ENCODE results near the gene ABCB9.
"Not testable (repeated sequence)": the region's sequence is repeated elsewhere in the genome, so short reads cannot be mapped to it uniquely, and the experiment has no call there.

ABCB9 gene

DNA sequence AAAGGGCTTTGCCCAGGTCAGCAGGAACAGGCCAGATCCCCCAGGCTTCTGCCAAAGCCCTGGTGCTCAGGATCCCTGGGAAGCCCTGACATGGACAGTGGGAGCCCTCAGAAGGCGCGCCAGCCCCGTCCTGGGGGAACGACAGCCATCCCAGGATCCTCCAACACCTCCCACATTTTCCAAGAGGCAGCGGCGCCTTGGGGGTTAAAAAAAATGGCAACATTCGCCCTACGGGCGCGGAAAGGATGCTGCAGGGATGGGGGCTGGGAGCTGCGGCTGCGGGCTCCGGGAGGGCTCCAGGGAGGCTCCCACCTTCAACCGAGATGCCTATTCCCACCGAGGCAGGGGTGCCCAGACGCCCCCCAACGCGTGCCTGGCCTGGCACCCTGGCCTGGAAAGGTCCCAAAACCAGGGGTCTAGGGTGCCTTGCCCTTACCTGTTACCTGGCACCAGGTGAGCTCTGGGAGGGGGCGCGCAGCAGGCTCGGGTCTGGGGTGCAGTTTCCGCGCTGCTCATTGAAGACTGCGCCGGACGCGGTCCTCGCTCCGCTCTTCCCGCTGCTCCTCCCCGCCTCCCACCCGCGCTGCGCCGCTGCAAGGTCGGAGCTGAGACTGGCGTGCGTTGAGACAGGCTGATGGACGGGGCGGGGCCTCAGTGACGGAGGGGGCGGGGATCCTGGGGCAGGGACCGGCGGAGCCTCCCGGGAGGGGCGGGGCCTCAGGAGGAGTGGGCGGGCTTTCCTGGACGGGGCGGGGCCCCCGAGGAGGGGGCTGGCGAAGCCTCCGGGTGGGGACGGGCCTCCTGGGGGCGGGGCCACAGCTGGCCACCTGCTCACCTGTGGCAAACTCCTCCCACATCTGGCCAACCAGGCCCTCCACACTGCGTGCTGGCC, at the start of gene ABCB9:
Gene ABCB9 (minus strand): TSS at position 613 of the 892 bp plus-strand sequence. CDS start 6,228 bp downstream, outside the sequence.
- peak; percentile 89 to 91 (median 90) for DNase-seq

DNA sequence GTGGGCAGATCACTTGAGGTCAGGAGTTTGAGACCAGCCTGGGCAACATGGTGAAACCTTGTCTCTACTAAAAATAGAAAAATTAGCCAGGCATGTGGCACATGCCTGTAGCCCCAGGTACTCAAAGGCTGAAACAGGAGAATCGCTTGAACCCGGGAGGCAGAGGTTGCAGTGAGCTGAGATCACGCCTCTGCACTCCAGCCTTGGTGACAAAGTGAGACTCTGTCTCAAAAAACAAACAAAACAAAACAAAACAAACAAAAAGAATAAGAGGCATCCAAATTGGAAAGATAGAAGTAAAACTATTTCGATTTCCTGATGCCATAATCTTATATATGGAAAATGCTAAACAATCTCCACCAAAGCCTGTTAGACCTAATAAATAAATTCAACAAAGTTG, 48.2 kb upstream of the ABCB9 start:
- not testable (repeated sequence) for DNase-seq

DNA sequence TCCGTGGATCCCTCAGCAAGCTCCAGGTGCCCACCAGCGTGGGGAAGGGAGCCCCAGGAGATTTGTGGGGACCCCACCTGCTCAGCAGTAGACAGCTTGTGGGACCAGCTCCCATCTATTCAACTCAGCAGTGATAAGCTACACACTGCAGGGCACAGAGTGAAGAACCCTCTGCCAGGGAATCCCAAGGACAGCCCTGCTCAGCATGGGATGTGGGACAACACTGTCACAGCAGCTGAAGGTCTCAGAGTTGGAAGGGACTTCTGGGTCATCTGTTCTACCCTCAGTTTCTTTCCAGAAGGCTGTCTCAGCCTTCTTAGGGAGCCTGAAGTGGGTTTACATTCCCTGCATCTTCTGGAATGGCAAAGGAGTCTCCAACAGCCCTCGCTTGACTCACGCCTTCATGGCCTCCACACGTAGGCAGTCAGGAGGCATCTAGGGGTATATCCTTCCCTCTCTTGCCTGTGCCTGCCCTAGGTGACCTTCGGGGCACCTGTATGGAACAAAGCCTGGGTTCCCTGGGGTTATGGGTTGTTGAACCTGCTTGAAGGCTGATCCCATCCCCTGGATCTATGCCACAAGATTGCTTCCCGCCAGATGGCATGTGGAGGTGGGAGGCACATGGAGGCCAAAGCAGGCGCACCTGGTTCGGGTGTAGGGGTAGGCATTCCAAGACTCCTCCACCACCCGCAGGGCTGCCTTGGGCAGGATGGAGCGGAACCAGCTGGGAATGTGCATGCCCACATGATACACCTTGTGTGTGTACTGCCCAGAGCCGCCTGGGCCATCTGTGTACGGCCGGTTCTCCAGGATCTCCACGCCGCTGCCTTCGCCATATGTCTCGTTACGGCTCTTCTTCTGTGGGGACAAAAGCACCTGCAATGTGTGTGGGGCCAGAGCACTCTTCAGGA, 47.2 kb upstream of the ABCB9 start:
- no peak for DNase-seq

GRCh38 chr12:123011701-123012100, 45.4 kb upstream of the ABCB9 start:
- DNase-seq, result no peak

GRCh38 chr12:123010681-123011080, 44.4 kb upstream of the ABCB9 start:
- DNase-seq, result no peak

DNA sequence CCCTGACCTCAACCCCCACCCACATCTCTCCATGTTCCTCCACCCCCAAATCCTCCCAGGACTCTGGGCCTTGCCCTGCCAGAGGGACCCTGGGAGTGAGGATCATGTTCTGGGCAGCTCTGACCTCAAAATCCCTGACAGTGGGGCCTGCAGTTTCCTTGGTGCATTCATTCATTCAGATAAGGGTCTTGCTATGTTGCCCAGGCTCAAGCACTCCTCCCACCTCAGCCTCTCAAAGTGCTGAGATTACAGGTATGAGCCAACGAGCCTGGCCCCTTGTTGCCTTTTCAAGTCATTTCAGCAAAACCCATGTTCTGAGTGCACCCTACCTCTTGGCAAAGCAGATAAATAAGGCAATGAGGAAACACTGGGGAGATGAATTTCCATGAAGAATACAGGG, 43.8 kb upstream of the ABCB9 start:
- DNase-seq, result no peak

DNA sequence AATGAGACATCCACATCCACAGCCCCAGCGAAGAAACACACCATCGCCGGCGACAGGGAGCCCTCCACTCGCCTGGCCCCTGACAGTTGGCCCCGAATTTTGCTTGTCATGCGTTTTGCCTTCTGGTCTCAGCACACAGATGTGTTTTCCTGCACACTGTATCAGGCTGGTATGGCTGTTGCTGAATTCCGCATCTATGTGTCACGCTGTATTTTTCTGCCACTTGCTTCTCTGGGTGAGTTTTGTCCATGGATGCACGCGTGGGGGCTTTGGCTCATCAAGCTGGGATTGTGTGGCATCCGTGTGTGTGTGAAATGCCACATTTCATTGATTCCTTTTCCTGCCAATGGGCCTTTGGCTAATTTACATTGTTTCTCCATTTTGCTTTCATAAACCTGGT, 40.7 kb upstream of the ABCB9 start:
- no peak for DNase-seq

DNA sequence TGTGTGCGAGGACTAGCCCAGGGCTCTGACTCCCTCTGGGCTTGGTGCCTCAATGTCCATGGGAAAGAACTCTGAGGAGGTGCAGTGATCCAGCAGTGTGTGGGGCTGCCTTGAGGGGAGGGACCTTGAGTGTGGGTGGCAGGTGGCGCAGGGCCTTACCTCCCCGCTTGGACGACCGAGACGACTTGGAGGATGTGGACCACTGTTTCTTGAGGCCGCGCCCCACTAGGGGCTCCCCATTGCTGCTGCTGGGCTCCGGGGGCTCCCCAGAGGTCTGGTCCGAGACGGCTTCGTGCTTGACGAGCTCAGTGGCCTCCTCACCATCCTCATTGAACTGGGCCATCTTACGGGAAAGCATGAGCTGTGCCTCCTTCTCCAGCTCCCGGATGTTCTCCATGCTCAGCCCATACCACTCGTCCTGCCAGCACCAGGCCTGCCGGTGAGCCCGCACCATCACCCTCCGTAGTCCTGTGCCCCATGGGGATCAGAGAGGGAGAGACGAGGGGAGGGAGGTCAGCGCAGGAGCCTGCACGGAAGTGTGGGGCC, 38.9 kb upstream of the ABCB9 start:
- DNase-seq, result no peak

- DNase-seq, result no peak
Measured at GRCh38 chr12:123004287-123004686, 38.0 kb upstream of the ABCB9 start.

DNA sequence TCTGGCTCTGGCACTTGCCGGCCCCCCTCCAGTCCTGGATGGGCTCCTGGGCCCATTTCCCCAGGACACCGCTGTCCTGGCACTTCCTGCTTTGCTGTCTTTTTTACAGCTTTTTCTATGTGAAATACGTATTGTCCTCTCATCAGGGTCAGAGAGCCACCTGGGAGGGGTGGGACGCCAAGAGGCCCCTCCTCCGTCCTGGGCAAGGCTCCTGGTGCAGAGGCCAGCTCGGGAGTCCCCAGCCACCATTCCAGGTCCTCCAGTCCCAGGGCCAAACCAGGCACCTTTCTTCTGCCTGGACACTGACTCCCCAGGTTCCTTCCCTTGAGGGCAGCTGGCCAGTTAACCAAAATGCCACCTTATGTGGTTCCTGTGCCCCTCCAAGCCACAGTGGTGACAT, 37.0 kb upstream of the ABCB9 start:
- no peak for DNase-seq

- DNase-seq, result no peak
Measured at GRCh38 chr12:123001464-123001863, 35.2 kb upstream of the ABCB9 start.

- no peak for DNase-seq
Measured at GRCh38 chr12:123000578-123000977, 34.3 kb upstream of the ABCB9 start.

DNA sequence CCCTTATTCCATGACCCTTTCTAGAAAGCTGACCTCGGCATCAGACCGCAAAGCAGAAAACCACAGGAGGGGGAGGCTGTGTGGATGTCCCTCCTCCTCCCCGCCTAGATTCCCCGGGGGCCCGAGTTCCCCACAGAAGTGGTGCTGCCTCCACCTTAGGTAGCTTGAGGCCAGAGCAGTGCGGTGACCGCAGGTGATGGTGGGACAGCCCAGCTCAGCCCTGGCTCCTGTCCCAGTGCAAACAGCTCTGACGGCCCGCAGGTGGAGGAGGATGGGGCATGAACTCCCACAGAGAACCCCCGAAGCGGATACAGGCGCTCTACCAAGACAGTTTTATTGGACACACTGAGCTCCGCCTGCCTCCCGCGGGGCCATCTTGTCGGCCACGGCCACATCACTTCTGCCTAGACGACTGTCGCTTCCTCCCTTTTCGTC, 33.7 kb upstream of the ABCB9 start:
- no peak for DNase-seq

- DNase-seq, result no peak
Measured at GRCh38 chr12:122999196-122999946, 33.1 kb upstream of the ABCB9 start.

GRCh38 chr12:122998316-122998715, 32.1 kb upstream of the ABCB9 start:
- no peak for DNase-seq

GRCh38 chr12:122997343-122998250, 31.3 kb upstream of the ABCB9 start:
- DNase-seq, result no peak

- DNase-seq, result no peak
Measured at GRCh38 chr12:122996621-122997342, 30.5 kb upstream of the ABCB9 start.

DNA sequence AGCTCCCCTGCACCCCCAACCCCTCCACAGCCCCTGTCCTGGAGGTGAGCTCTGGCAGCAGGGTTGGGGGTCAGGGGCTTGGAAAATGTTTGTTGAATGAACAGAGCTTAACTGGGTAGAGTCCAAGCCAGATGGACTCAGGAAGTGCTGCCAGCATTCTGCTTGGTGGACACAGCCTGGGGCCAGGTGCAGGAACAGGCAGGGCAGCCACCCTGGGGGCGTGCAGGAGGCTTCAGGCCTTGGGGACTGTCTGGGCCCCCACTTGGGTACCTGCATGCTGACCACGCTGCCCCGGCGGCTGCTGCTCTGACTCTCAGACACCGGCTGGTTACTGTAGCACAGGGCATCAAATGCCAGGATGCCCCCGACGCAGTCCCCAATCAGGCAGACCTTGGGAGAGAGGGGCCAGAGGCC, 29.9 kb upstream of the ABCB9 start:
- no peak for DNase-seq

DNA sequence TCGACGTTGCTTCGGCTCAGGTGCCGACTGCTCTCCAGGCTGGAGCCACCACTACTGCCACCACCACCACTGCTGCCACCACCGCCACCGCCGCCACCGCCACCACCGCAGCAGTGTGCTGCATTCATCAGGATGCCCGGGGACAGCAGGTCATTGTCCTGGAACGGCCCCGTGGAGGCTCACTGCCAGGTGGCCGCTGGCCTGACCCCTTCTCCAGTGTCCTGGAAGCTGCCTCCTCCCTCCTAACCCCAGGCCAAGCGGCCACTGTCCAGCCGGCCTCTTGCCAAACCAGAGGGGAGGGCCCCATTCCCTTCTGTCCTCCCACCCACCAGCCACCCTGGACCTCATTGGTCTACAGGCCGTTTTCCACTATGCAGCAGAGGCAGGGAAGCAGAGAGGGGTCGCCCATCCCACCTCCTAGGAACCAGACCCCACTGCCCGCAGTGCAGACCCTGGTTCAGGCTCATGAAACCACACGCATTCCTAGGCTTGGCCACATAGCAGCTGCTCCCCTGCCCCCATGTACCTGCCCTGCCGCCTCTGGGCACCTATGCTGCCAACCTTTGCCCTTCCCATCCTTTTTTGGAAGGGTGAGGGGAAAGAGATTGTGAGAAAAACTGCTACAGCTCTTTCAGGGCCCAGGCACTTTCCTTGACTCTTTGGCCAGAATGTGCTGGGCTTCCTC, 29.4 kb upstream of the ABCB9 start:
- DNase-seq, result no peak

Data from activated CD4-positive, CD25-positive, alpha-beta regulatory T cell (primary cell).